ENCODE data around the gene PARVA.

- TF ChIP-seq SPI1 (IDR thresholded peaks at IDR 0.05; ENCODE audit: low read depth, low read length), result no peak
- no peak for TF ChIP-seq POLR2A (IDR thresholded peaks at IDR 0.05; ENCODE audit: low read depth, low read length)
- no peak for TF ChIP-seq POLR2AphosphoS5 (IDR thresholded peaks at IDR 0.05; ENCODE audit: low read depth, low read length)
- TF ChIP-seq TAF1 (IDR thresholded peaks at IDR 0.05; ENCODE audit: low read depth, low read length), result no peak
- TF ChIP-seq POU2F2 (IDR thresholded peaks at IDR 0.05; ENCODE audit: low read depth, low read length), result no peak
- no peak for TF ChIP-seq PAX5 (IDR thresholded peaks at IDR 0.05; ENCODE audit: insufficient read depth, low read length, severe bottlenecking)
These were observed 105.5 kb downstream of the PARVA start for GRCh38 chr11:12482839-12483238.

Data from GM12891 (cell line).